ENCODE data around the gene OR5B21.

Gene OR5B21

DNA sequence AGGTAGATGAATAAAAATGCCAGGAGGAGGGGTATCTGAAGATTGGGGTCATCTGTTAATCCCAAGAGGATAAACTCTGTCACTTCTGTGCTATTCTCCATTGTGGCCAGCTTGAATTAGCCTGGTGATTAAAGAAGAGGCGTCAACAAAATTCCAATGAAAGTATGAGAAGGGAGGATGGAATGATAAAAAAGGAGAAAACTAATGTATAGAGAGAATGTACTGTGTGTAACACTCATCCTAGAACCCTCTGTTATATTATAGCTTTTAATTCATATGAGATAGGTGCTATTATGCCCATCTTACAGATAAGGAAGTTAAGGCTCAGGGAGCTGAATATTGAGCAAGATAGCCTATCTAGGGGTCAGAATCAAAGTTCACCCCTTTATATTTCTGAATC, at the start of gene OR5B21:
Gene OR5B21 (minus strand): TSS at position 101 of the 400 bp plus-strand sequence. CDS start 0 bp downstream, at position 101.
- no peak for DNase-seq

DNA sequence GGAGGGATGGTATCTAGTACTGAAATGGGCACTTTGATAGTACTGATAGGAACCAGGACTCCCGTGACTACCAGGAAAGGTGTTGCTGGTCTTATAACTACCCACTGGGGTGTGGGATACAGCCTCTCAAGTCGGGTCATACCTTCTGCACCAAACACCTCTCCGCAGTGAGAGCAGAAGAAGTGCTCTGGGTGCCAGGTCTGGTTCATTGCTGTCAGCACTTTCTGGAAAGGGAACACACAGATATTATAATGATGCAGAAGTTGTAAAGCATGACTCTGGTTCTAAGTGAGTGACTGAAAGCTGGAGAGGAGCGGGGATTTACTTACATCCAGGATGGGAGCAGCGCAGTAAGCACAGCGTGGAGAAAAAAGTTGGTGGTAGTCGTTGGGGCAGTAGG, 41.7 kb upstream of the OR5B21 start:
- DNase-seq = no peak

DNA sequence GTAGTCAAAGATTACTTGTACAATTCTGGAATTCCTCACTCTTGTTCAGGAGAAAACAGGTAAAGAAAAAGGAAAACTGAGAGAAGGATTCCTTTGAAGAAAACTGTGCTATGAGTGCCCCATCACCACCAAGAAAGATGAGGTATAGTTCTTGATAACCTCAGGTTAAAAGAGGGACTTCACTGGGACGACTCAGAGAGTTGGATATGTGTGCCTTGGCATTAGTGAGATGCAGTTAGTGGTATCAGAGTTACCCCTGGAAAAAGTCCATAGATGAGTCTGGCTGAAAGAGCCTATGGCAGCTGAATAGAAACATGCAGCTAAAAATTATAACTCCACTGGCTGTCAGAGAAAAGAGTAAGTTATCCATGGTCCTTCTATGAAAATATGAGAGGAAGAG, 38.9 kb upstream of the OR5B21 start:
- no peak for DNase-seq

DNA sequence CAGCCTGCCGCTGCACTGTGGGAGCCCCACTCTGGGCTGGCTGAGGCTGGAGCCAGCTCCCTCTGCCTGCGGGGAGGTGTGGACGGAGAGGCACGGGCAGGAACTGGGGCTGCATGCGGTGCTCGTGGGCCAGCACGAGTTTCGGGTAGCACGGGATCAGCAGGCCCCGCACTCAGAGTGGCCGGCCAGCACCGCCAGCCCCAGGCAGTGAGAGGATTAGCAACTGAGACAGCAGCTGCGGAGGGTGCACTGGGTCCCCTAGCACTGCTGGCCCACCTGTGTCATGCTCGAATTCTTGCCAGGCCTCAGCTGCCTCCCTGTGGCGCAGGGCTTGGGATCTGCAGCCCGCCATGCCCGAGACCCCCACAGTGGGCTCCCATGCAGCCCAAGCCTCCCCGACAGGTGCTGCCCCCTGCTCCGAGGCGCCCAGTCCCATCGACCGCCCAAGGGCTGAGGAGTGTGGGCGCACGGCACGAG, 24.0 kb upstream of the OR5B21 start:
- no peak for DNase-seq

DNA sequence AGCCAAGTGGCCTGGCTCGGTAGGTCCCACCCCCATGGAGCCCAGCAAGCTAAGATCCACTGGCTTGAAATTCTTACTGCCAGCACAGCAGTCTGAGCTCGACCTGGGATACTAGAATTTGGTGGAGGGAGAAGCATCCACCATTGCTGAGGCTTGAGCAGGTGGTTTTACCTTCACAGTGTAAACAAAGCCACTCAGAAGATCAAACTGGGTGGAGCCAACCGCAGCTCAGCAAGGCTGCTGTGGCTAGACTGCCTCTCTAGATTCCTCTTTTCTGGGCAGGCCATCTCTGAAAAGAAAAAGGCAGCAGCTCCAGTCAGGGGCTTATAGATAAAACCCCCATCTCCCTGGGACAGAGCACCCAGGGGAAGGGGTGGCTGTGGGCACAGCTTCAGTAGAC, 22.3 kb upstream of the OR5B21 start:
- no peak for DNase-seq

- no peak for DNase-seq
Observed at GRCh38 chr11:58527429-58527828, 19.5 kb upstream of the OR5B21 start.

DNA sequence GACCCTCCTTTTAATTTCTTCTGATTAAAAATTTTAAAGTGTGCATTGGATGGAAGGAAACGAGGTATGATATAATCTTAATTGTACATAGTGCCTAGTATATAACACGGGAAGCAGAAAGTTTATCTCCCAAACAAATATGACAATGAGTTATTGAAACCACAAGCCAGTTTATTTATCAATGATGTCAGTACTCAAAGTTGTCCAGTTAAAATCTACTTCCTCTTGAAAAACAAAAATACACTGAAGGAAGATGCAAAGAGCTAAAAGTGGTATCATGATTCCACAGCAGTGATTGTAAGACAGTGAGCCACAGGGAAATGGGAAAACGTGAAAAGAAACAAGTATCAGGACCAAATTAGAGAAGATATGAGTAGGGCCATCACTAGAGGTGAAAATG, 18.8 kb upstream of the OR5B21 start:
- no peak for DNase-seq

DNA sequence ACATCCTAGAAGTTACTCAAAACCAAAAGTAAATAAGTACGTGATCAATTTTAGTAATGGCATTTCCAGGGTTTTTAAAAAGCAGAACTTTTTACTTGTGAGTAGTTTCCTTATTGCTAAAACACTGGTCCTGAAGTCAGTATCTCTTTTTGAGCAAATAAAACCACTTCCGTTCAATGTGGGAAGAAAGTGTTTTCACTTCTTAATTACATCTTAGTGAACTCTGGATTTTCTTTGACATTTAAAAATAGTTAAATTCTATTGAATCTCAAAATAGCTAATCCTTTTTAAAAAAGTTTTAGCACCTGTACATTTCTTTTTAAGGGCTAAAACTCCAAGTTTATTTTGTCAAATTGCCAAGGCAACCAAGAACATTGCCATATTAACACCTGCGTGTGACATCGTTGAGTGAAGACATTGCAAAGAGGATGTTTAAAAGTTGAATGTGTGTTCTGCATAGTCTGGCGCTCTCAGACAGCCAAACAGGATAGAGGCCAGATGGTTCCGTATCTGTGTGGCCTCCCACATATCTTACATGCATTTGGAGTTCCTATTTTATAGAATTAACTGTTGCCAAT, 17.2 kb upstream of the OR5B21 start:
- DNase-seq = no peak

GRCh38 chr11:58524232-58525036, 16.5 kb upstream of the OR5B21 start:
- peak; percentile 43 for DNase-seq

- DNase-seq = peak; percentile 17
Observed at GRCh38 chr11:58513747-58514367, 6.0 kb upstream of the OR5B21 start.

DNA sequence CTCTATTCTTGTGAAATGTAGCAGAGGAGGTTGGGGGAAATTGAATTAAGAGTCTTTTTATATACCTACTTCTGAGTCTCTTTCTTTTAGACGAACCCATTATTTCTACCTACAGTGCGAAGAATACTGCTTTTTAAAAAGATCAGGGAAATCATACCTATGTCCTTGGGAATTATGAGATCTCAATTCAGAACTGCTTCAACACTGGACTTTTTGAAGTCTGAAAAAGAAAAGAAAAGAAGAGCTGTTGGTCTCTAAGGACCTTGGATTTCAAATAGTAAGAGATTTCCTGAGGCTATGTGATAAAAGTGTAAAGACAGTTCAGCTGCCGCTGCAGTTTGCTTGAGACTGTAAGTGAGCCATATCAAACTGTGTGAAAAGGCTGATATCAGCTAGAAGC, 3.7 kb upstream of the OR5B21 start:
- DNase-seq = no peak

GRCh38 chr11:58509748-58510147, 1.8 kb upstream of the OR5B21 start:
- DNase-seq = no peak

GRCh38 chr11:58508814-58509213, 909 bp upstream of the OR5B21 start:
- DNase-seq = no peak

DNA sequence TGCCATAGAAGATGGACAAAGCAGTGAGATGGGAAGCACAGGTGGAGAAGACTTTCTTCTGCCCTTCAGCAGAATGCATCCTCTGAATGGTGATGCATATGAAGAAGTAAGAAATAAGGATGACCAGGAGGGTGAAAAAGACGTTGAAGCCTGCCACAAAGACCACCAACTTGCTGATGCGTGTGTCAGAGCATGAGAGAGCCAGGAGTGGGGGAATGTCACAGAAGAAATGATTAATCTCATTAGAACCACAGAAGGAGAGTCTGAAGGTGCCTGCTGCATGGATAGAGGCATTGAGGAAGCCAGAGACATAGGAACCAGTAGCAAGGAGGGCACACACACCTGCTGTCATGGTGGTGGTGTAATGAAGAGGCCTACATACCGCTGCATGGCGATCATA, 550 bp downstream of the OR5B21 start:
- DNase-seq = no peak

DNA sequence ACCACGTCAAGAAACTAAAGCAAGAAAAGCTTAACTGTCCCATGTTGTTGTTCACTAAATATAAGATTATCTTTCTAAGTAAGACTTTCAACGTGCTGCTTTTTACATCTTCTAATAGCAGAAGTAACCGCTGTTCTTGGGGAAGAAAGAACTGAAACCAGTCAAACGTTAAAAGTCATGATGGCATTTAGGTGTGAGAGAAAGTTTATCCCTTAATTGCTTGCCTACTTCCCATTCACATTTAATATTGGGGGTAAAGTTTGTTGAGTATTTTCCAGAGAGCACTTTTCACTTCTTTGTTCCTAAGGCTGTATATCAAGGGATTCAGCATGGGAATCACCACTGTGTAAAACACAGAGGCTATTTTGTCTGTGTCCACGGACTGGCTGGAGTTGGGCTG, 970 bp downstream of the OR5B21 start:
- no peak for DNase-seq

DNA sequence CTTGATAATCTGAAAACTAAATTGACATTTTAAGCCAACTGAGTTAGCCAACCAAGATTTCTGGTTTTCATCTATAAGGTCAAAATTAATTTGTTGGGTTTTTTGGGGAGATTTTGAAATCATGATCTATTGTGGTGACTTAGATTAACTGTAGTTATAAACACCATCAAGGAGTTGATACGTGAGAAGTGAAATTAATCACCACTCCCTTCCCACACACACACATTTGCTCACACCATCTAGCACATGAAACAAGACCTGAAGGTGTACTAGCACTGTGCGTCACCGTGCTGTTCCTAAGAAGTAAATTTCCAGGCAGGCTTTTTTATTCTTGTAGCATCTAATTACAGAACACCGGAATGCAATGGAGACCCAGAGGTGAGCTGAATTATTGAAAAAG, 2.1 kb downstream of the OR5B21 start:
- DNase-seq = no peak

DNA sequence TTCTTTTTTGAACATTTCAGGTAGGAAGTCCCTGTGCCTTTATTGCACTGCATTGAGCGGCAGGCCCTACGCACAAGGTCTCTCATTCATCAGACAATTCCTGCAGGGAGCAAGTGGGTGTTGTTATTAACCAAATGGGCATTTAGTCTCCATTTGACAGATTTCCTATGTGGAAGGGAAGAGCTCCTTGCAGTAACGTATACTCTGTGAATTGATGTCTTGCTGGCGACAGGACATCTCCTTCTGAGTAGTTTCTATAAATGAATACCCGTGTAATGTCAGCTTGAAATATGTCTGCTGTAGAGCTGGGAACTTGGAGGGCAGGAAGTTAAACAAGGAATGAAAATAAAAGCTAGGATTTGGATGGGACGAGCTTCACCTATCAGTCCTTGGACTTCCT, 3.7 kb downstream of the OR5B21 start:
- no peak for DNase-seq

- DNase-seq = no peak
Observed at GRCh38 chr11:58503361-58503856, 4.5 kb downstream of the OR5B21 start.

GRCh38 chr11:58502004-58502403, 5.9 kb downstream of the OR5B21 start:
- no peak for DNase-seq

GRCh38 chr11:58498464-58498863, 9.4 kb downstream of the OR5B21 start:
- DNase-seq = no peak

DNA sequence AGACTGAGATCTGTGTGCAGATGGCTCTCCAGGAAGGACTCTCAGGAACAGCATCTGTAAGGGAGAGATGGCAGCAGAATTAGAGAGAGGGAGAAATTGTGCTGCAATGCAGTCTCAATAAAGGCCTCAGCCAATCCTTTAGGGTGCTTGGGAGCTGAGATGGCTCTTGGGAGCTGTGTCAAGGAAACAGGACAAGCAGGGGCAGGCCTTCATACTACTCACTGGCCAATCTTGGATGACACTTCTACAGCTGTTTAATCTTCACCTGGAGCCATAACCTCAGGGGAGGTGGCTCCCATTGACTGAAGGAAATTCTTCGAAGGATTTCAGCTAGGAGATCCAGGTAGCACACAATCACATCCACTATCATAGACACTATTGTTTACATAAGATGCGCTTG, 10.0 kb downstream of the OR5B21 start:
- no peak for DNase-seq

DNA sequence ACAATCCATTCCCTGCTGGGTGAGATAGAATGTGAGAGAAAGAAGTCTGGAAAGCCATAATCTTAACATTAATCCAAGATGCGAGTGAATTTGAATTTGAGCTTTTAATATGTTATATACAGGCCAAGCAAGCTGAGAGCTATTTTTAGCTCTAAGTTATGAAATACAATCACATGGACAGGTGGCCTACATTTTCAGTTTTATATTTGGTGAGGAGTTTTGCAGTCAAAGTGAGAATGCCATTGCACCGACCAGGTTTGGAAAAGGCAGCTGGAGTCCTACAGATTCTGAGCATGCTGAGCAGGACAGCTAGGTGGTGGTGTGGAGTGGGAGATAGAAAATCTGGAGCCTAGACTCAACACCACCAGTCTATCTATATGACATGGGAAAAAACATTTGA, 12.0 kb downstream of the OR5B21 start:
- no peak for DNase-seq

GRCh38 chr11:58494101-58494500, 13.8 kb downstream of the OR5B21 start:
- no peak for DNase-seq

- DNase-seq = no peak
Observed at GRCh38 chr11:58493676-58494075, 14.2 kb downstream of the OR5B21 start.
